K562 (cell line): ENCODE data around the gene KRTAP10-4. TPM values are rescaled to one million over a fixed set of nuclear protein-coding genes. Genes with fewer than 3 reads are reported as not detected.

Experiments used
- ATAC-seq: fragments of 200-7000 bp; cut with Tn5 transposase; 3 replicates; pipeline ENCODE4 v1.9.1; 2020; ENCODE audit warnings: moderate library complexity
- BruUV-seq: library from RNA; stranded (reverse); fragments of 400-500 nt; replicated peaks from 2 replicates; lab custom pipeline; 2021; lab: Mats Ljungman, UMichigan
- CTCF ChIA-PET: fragments of 300-600 bp; formaldehyde crosslinking; extraction: SDS; loops from one replicate; lab custom pipeline; 2021; ENCODE audit warnings: low intra/inter-chr PET ratio; lab: Yijun Ruan, JAX
- POLR2A ChIA-PET: fragments of 300-600, 350-650 bp; sonication (Branson Sonifier 250); formaldehyde crosslinking; extraction: SDS; loops from one replicate; lab custom pipeline; 2021; ENCODE audit warnings: antibody characterized with exemption, inconsistent platforms; lab: Yijun Ruan, JAX
- DNase-seq, 4 experiments: peaks; one replicate each; pipeline versions ENCODE4 v3.0.0 to v3.0.0-alpha.2; 2011 to 2018; ENCODE audit warnings: low spot score in 3 of 4, mixed read lengths in 3 of 4; ENCODE audit errors: extremely low read depth in 1 of 4
- FAIRE-seq: peaks from 2 replicates; lab custom pipeline; 2011; peaks lifted over from hg19 to GRCh38; lab: Jason Lieb, UNC
- H2AFZ ChIP-seq: 2 replicates; pipeline ENCODE4 v1.6.0; 2011; ENCODE audit warnings: low read depth, low read length, control low read depth, inconsistent platforms
- H3K27ac ChIP-seq: fragments of 200-600 bp; 3 replicates; pipeline ENCODE4 v1.8.0; 2011; ENCODE audit warnings: low read depth, mild to moderate bottlenecking, control low read depth, inconsistent platforms, low read length, moderate library complexity, mixed read lengths; ENCODE audit errors: extremely low read depth
- H3K27me3 ChIP-seq, 2 experiments: fragments of 300-600 bp in 1 of 2; 2 replicates in 1 of 2; 3 replicates in 1 of 2; pipeline versions ENCODE4 v1.6.0 to v1.8.0; 2011; ENCODE audit warnings: inconsistent platforms in 2 of 2, low read length in 2 of 2, mild to moderate bottlenecking in 1 of 2, mixed read lengths in 1 of 2, moderate library complexity in 1 of 2; ENCODE audit not compliant: control insufficient read depth in 2 of 2, insufficient read depth in 2 of 2
- H3K36me3 ChIP-seq: fragments of 300-600 bp; 3 replicates; pipeline ENCODE4 v1.8.0; 2011; ENCODE audit warnings: mild to moderate bottlenecking, low read length, inconsistent platforms; ENCODE audit not compliant: control insufficient read depth, insufficient read depth
- H3K4me1 ChIP-seq, 2 experiments: fragments of 200-600 bp in 1 of 2; replicated peaks in 1 of 2; 2 replicates in 1 of 2; 3 replicates in 1 of 2; pipeline versions ENCODE4 v1.5.1 to v1.8.0; 2011; ENCODE audit warnings: inconsistent platforms in 2 of 2, low read length in 2 of 2, mild to moderate bottlenecking in 1 of 2, mixed read lengths in 1 of 2, moderate library complexity in 1 of 2; ENCODE audit not compliant: control insufficient read depth in 2 of 2, insufficient read depth in 2 of 2
- H3K4me2 ChIP-seq: 2 replicates; pipeline ENCODE4 v1.6.1; 2011; ENCODE audit warnings: low read length, control low read depth, inconsistent platforms, mixed read lengths; ENCODE audit not compliant: insufficient read depth
- H3K4me3 ChIP-seq: fragments of 200-600 bp; sonication (generic), shearing (Covaris generic); 2 replicates; pipeline ENCODE4 v1.5.1; 2016; ENCODE audit warnings: control low read depth, inconsistent platforms
- H3K79me2 ChIP-seq: fragments of 200-600 bp; 3 replicates; pipeline ENCODE4 v1.8.0; 2011; ENCODE audit warnings: low read length, inconsistent platforms; ENCODE audit not compliant: control insufficient read depth, insufficient read depth
- H3K9ac ChIP-seq, 2 experiments: 2 replicates each; pipeline versions ENCODE4 v1.6.0 to v1.6.1; 2011; ENCODE audit warnings: low read depth in 2 of 2, low read length in 2 of 2, control low read depth in 1 of 2, inconsistent platforms in 1 of 2, mild to moderate bottlenecking in 1 of 2, mixed read lengths in 1 of 2; ENCODE audit not compliant: insufficient read depth in 1 of 2
- H3K9me1 ChIP-seq: one replicate; pipeline ENCODE4 v1.6.0; 2011; ENCODE audit warnings: inconsistent platforms, mild to moderate bottlenecking, low read length, moderate library complexity; ENCODE audit not compliant: control insufficient read depth, insufficient read depth
- H3K9me3 ChIP-seq: replicated peaks from 2 replicates; pipeline ENCODE4 v1.5.1; 2011; ENCODE audit warnings: low read depth, low read length, inconsistent platforms; ENCODE audit not compliant: control insufficient read depth, insufficient read depth
- H4K20me1 ChIP-seq: replicated peaks from 2 replicates; pipeline ENCODE4 v1.6.1; 2011; ENCODE audit warnings: low read length, inconsistent platforms, mixed read lengths; ENCODE audit not compliant: control insufficient read depth, insufficient read depth
- CBX1 ChIP-seq: sonication (generic); IDR thresholded peaks from 2 replicates; pipeline ENCODE4 v1.6.1; 2016; ENCODE audit warnings: antibody characterized with exemption, low read depth, mild to moderate bottlenecking
- EZH2 ChIP-seq: IDR thresholded peaks from 2 replicates; pipeline ENCODE4 v1.6.1; 2012; ENCODE audit warnings: low read depth, mild to moderate bottlenecking, inconsistent platforms, low read length, borderline replicate concordance
- FOXP1 ChIP-seq: sonication (generic); formaldehyde crosslinking; IDR thresholded peaks from 2 replicates; pipeline ENCODE4 v1.8.0; 2022; ENCODE audit warnings: mild to moderate bottlenecking, missing genetic modification reagents
- L3MBTL2 ChIP-seq: fragments of 450-650 bp; IDR thresholded peaks from 2 replicates; pipeline ENCODE4 v1.6.1; 2016; ENCODE audit warnings: mild to moderate bottlenecking, moderate library complexity
- MYNN ChIP-seq, 2 experiments: sonication (generic); formaldehyde crosslinking in 1 of 2; IDR thresholded peaks; 2 replicates each; pipeline versions ENCODE4 v1.5.0 to v1.6.1; 2016 to 2020; ENCODE audit warnings: antibody characterized with exemption in 1 of 2, missing genetic modification reagents in 1 of 2
- SAFB2 ChIP-seq: fragments of 200-400 bp; formaldehyde crosslinking; IDR thresholded peaks from 2 replicates; pipeline ENCODE4 v1.6.1; 2018; ENCODE audit warnings: borderline replicate concordance, low read length, low read depth, moderate library complexity; ENCODE audit not compliant: severe bottlenecking
- ZBTB5 ChIP-seq: fragments of 450-650 bp; IDR thresholded peaks from 2 replicates; pipeline ENCODE4 v1.6.1; 2017; ENCODE audit warnings: antibody characterized with exemption
- ZNF146 ChIP-seq: IDR thresholded peaks from one replicate; pipeline ENCODE4 v1.6.1; 2018; ENCODE audit warnings: missing compliant biosample characterization; ENCODE audit not compliant: unreplicated experiment
- ZNF57 ChIP-seq: fragments of 450-650 bp; formaldehyde crosslinking; IDR thresholded peaks from 2 replicates; pipeline ENCODE4 v1.4.0; 2020; ENCODE audit warnings: mild to moderate bottlenecking, moderate library complexity
- WGBS: fragments of 100-300 bp; shearing (Covaris generic); methylation state at CpG from one replicate; pipeline ENCODE4 v1.1.6; 2016; ENCODE audit warnings: low coverage, mixed read lengths; ENCODE audit not compliant: insufficient coverage; ENCODE audit errors: missing lambda C conversion rate; 5-methylcytosine and 5-hydroxymethylcytosine counted together
- in situ Hi-C: fragments of 300-500 bp; cut with MboI; formaldehyde crosslinking; loops from 4 replicates; pipeline ENCODE4 v1.15.0; 2018; ENCODE audit warnings: inconsistent platforms, mixed read lengths
- intact Hi-C: fragments of 100-400 bp; cut with micrococcal nuclease; formaldehyde crosslinking; loops from 2 replicates; pipeline ENCODE4 v1.14.2; 2022
- polyA plus RNA-seq, 8 experiments: library from polyadenylated mRNA; depleted of rRNA in 4 of 8; stranded (reverse) in 5 of 8; unstranded in 3 of 8; fragments of >200 nt; fragmentation: Nextera tagmentation in 2 of 8; fragmentation: Illumina TruSeq in 1 of 8; extraction: Ambion mirVana in 2 of 8; extraction: Trizol in 1 of 8; gene quantifications; 2 replicates each; pipeline versions ENCODE4 v1.2.1 to v1.2.3, GENCODE V29; 2011 to 2014; ENCODE audit warnings: inconsistent platforms in 1 of 8, missing spikeins in 1 of 8
- total RNA-seq, 7 experiments: library from RNA; depleted of rRNA in 6 of 7; stranded (reverse); fragments of >200 nt in 6 of 7; fragmentation: Illumina TruSeq in 2 of 7; extraction: Trizol in 2 of 7; gene quantifications; 2 replicates each; pipeline versions ENCODE4 v1.2.1 to v1.2.3, GENCODE V29; 2011 to 2021; ENCODE audit warnings: low replicate concordance in 1 of 7

KRTAP10-4 gene
- total and polyA plus RNA-seq, 9 of the 15 experiments (the other 6 are each of a cell fraction or from before 2014, with no cell fraction given), result not detected

- Histone ChIP-seq H4K20me1 (no peaks in the 10 kb centered on the region), H3K4me2 (no peak overlapping the region), H3K27ac (no peak overlapping the region), H3K4me1 (peaks cover 0 to 16% of the 10 kb centered on the region in 2 experiments; a peak in 1 of 5 replicates), H3K9me3 (no peaks in the 10 kb centered on the region), H3K9me1 (no peaks in the 10 kb centered on the region), H3K36me3 (no peaks in the 10 kb centered on the region), H3K4me3 (no peak overlapping the region), H3K9ac (no peak overlapping the region), H3K27me3 (peaks cover 9 to 43% of the 10 kb centered on the region in 2 experiments), H2AFZ (no peak overlapping the region), H3K79me2 (no peaks in the 10 kb centered on the region)
- TF ChIP-seq ZNF146 (CRISPR knock-in tag) (no peak), EZH2 (no peak), FOXP1 (CRISPR knock-in tag) (no peak), L3MBTL2 (no peak), ZNF57 (no peak), MYNN (IDR thresholded peaks at IDR 0.05) (no peak), MYNN (CRISPR knock-in tag; IDR thresholded peaks at IDR 0.05) (no peak), ZBTB5 (no peak), CBX1 (no peak), SAFB2 (no peak)
- POLR2A ChIA-PET, result interaction anchor here (0.6 to 0.9 kb wide), 3 partner anchors 8 to 93 kb away, joined by 3 to 4 read pairs (median 3); no protein-coding TSS in a partner anchor
- CTCF ChIA-PET, result no interaction called here
- intact Hi-C loops (no loop called here), in situ Hi-C loops (no loop called here)
- WGBS, result 2% methylated on average over 19 of the region's 23 CpGs
- FAIRE-seq (no peak), ATAC-seq (no peak), DNase-seq (no peak)
- no TSS peak for BruUV-seq
These were observed 28.3 kb downstream of the KRTAP10-4 start for GRCh38 chr21:44601596-44602462.
